Ramos (cell line): ENCODE measurements around the gene SMIM10.
"Not testable (repeated sequence)": the region's sequence is repeated elsewhere in the genome, so short reads cannot be mapped to it uniquely, and the experiment has no call there.

Experiments used
- in situ Hi-C: fragments of 300-500 bp; cut with MboI; formaldehyde crosslinking; loops from one replicate; pipeline ENCODE4 v1.14.3; 2022; ENCODE audit warnings: low sequenced_read_pairs; ENCODE audit not compliant: unreplicated experiment

SMIM10 gene

DNA sequence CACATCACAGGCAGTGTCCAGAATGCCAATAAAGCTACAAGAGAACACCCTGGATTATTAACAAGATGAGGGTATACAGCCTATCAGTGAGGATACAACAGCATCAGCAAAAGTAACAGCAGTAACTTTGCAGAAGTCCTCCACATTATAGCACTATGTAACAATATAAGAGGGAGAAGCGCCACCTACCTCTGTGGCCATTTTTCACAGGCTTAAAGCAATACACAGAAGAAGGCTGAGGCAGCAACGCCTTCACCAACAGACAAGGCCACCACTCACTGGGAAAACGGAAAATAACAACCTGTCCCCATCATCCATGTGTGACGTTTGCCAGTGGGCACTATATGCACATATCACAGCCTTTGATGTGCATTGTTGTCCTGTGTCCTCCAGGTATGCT is 19.0 kb downstream of the SMIM10 start:
- in situ Hi-C loops, result no loop called here

DNA sequence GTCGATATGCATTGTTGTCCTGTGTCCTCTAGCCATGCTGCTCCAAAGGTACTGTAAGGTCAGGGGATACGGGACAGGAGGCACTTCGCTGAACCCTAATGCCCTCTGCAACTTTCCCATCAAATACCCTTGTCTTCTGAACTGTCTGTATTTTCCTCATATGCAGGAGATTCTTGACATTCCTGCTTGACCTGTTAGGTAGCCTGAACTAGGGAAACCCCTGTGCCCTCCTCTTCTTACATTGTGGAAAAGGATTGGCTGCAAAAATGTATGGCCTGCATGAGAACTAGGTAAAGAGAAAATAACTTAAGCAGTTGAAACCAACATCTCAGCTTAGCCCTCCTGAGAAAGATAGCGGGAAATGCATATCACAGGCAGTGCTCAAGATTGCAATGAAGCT is 20.1 kb downstream of the SMIM10 start:
- in situ Hi-C loops, result no loop called here

DNA sequence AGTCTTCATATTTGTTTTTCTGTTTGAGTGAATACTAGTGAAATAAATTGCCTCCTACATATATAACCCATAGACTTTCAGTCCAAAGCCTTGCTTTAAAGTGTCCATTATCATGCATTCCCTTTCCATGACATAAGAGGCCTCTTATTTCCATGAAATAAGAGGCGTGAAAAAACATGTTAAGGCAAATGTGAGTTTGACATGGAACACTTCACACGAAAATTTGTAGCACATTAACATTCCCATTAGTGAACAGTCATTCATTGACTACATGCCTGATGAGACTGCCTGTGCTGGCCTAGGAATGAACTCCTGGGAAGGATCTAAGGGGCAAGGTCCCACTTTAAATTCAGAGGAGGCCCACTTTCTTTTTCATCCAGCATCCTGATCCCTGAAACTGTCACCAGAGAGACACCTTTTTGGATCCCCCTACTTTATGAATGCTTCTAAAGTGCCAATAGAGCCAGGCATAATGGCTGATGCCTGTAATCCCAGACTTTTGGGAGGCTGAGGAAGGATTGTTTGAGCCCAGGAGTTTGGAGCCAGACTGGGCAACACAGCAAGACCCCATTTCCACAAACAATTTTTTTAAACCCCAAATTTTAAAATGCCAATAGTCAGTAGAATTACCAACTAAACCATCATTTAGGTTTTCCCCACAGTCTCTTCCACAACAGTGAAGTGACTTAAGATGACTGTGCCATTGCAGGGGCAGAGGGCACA is 24.9 kb downstream of the SMIM10 start:
- in situ Hi-C loops, result no loop called here

DNA sequence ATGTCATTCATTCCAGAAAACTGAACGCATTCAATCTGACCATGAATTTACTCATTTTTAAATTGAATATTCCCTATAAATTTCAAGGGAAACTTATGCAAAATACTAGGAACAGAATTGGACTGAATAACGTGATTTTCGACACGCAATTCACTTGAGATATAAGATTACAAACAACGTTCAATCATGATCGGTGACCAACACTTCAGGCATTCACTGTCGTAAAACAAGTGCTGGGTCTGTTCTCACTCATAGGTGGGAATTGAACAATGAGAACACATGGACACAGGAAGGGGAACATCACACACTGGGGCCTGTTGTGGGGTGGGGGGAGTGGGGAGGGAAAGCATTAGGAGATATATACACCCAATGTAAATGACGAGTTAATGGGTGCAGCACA is 29.1 kb downstream of the SMIM10 start:
- in situ Hi-C loops, result not testable (repeated sequence)

DNA sequence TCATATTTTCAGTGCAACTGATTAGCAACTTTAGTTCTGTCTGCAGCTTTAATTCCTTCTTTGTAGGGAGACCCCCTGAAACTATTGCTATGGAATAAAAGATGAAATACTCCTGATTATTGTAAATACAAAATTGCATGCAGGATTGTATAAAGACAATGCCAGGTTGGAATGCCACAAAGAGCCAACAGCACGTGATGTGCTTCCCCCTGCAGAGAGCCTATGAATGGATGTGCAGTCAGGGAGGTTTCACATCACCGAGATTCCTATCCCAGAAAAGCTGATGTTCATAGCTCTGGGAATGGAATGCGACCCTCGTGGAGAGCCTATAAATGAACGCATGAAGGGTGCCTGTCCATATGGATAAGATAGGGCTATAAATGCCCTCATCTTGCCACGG is 33.0 kb downstream of the SMIM10 start:
- in situ Hi-C loops, result not testable (repeated sequence)

DNA sequence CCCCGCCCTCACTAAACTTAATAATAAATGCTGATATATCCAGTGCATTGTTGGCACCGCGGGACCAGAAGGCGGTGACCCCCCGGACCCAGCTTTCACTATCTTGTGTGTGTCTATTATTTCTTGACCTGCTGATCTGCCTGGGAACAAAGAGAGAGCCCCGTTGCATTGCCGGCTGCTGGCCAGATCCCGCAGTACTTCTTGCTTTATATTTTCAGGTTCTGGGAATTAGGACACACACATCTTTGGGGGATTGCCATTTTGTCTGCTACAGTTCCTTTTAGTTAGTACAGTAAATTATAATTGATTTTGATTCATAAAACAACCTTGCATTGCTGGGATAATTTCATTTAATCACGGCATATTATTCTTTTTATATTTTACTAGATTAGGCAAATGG is 33.7 kb downstream of the SMIM10 start:
- in situ Hi-C loops, result no loop called here

DNA sequence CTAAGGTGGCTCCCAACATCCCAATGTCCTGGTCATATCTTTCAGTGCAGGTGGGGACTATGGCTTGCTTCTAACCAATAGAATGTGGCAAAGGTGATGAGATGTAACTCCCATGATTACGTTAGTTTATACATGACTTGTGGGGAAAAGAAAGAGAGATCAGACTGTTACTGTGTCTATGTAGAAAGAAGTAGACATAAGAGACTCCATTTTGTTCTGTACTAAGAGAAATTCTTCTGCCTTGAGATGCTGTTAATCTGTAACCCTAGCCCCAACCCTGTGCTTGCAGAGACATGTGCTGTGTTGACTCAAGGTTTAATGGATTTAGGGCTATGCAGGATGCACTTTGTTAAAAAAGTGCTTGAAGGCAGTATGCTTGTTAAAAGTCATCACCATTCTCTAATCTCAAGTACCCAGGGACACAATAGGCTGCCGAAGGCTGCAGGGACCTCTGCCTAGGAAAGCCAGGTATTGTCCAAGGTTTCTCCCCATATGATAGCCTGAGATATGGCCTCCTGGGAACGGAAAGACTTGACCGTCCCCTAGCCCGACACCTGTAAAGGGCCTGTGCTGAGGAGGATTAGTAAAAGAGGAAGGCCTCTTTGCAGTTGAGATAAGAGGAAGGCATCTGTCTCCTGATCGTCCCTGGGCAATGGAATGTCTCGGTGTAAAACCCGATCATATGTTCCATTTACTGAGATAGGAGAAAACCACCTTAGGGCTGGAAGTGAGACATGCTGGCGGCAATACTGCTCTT is 39.6 kb downstream of the SMIM10 start:
- in situ Hi-C loops, result not testable (repeated sequence)

DNA sequence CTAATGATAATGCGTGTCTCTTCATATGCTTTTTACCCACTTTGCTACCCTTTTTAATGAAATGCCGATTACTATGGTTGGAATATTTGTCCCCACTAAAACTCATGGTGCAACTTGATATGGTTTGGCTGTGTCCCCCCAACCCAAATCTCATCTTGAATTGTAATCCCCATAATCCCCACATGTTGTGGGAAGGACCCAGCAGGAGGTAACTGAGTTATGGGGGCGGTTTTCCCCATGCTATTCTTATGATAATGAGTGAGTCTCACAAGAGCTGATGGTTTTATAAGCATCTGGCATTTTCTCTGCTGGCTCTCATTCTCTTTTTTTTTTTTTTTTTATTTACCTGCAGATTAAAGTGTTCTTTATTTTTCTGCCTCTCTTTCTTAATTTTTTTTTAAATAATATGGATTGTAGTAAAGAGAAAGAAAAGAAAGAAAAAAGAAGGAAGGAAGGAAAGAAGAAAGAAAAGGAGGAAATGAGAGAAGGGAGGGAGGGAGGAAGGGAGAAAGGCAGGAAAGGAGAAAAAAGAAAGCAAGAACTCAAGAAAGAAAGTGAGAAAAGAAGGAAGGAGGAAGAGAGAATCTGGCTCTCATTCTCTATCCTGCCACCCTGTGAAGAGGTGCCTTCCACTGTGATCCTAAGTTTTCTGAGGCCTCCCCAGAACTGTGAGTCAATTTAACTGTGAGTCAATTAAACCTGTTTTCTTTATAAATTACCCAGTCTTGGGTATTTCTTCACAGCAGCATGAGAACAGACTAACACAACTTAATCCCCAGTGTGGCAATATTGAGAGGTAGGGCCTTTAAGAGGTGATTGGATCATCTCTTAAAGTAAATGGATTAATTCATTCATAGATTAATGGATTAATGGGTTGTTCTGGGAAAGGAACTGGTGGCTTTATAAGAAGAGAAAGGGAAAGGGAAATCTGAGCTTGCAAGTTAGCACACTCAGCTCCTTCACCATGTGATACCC is 50.6 kb downstream of the SMIM10 start:
- in situ Hi-C loops, result not testable (repeated sequence)
